ENCODE data around the gene SLC26A1.

Gene SLC26A1, protein sequence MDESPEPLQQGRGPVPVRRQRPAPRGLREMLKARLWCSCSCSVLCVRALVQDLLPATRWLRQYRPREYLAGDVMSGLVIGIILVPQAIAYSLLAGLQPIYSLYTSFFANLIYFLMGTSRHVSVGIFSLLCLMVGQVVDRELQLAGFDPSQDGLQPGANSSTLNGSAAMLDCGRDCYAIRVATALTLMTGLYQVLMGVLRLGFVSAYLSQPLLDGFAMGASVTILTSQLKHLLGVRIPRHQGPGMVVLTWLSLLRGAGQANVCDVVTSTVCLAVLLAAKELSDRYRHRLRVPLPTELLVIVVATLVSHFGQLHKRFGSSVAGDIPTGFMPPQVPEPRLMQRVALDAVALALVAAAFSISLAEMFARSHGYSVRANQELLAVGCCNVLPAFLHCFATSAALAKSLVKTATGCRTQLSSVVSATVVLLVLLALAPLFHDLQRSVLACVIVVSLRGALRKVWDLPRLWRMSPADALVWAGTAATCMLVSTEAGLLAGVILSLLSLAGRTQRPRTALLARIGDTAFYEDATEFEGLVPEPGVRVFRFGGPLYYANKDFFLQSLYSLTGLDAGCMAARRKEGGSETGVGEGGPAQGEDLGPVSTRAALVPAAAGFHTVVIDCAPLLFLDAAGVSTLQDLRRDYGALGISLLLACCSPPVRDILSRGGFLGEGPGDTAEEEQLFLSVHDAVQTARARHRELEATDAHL

DNA sequence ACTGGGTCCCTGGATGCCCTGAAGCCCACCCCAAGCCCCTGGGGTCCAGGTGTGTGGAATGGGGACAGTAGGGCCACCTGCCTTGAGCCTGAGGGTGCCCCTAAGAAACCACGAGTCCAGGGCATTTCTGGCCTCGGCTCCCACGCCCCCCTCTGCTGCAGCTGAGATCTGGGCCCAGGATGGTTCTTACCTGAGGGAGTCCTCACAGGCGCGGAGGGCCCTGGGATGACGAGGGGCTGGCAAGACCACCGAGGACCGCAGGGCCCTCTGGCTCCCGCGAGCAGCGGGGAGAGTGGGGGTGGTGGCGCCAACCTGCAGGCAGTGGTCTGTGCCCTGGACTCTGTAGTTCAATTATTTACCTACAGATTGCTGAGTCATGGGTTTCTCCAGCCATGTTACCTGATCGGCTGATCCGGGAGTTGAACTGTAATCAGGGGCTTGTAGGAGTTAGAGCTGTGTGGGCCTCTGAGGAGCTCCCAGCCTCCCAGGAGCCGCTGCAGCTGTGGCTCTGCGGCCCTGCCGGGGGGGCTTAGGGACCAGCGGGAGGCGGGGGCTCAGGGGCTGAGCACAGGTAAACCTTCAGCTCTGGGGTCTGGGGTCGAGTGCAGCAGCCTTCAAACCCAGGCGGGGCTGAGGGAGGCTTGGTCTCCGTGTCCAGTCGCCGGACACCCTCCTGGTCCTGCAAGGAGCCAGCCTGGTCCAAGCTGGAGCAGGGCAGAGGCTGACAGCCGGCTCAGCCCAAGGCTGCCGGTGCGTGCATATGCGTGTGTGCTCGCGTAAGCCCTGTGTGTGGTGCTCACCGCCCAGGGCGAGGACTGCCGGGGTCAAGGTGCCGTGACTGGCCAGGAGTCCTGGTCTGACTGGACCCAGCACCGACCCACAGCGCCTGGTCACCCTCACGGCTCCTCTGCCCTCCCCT lies at the start of gene SLC26A1:
SLC26A1 (minus strand) TSS at position 294 of the 919 bp plus-strand sequence. CDS start 1,701 bp downstream, outside the sequence.
- peaks cover 33 to 39% (median 34%) of the 10 kb centered on the region in 11 experiments for H3K27me3 ChIP-seq
- peaks cover 6 to 22% (median 18%) of the 10 kb centered on the region in 10 experiments; a peak in 18 of 20 replicates for H3K4me1 ChIP-seq
- H3K4me2 ChIP-seq, result no peak within 1 kb of the TSS
- H4K20me1 ChIP-seq, result peaks cover 19 to 96% (median 86%) of the 10 kb centered on the region in 11 experiments; a peak in 21 of 22 replicates
- peaks cover 0 to 31% (median 25%) of the 10 kb centered on the region in 11 experiments; a peak in 17 of 22 replicates for H3K36me3 ChIP-seq
- no peak for TF ChIP-seq Cebpa-rat (IDR thresholded peaks at IDR 0.05)
- H3K27ac ChIP-seq, result no peak within 1 kb of the TSS
- no peak within 1 kb of the TSS for H3K4me3 ChIP-seq
- peak within 1 kb of the TSS in 1 of 11 experiments; percentile 31; a peak in 1 of 22 replicates for H3K9ac ChIP-seq
- H3K9me3 ChIP-seq (replicated peaks in 1 of 11), result no peaks in the 10 kb centered on the region

DNA sequence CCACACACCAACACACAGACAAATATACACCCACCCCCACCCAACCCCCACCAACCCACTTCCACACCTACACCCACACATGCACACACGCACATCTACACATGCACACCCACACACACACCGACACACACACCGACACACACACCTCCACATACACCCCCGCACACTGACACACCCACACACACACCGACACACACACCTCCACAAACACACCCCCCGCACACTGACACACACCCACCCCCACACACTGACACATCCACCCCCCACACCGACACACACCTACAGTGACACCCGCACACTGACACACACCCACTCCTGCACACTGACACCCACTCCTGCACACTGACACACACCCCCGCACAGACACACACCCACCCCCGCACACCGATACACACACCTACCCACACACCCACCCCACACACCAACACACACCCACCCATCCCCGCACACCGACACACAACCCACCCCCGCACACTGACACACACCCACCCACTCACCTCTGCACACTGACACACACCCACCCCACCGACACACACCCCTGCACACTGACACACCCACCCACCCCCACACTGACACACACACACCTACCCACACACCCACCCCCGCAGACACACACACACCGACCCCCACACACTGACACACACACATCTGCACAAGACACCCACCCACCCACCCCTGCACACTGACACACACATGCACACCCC lies 49.3 kb upstream of the SLC26A1 start:
- peak overlapping the region in 2 of 11 experiments; percentile 75; a peak in 4 of 22 replicates for H3K4me2 ChIP-seq
- H3K36me3 ChIP-seq, result no peaks in the 10 kb centered on the region
- H4K20me1 ChIP-seq, result peaks cover 0 to 14% (median 0%) of the 10 kb centered on the region in 11 experiments; a peak in 6 of 22 replicates
- H3K9ac ChIP-seq, result no peak overlapping the region
- peaks cover 11 to 51% (median 34%) of the 10 kb centered on the region in 10 experiments for H3K4me1 ChIP-seq
- TF ChIP-seq Cebpa-rat (IDR thresholded peaks at IDR 0.05), result no peak
- no peaks in the 10 kb centered on the region for H3K9me3 ChIP-seq (replicated peaks in 1 of 11)
- H3K27ac ChIP-seq, result no peak overlapping the region
- H3K4me3 ChIP-seq, result no peak overlapping the region
- H3K27me3 ChIP-seq, result peaks cover 43 to 65% (median 55%) of the 10 kb centered on the region in 11 experiments

DNA sequence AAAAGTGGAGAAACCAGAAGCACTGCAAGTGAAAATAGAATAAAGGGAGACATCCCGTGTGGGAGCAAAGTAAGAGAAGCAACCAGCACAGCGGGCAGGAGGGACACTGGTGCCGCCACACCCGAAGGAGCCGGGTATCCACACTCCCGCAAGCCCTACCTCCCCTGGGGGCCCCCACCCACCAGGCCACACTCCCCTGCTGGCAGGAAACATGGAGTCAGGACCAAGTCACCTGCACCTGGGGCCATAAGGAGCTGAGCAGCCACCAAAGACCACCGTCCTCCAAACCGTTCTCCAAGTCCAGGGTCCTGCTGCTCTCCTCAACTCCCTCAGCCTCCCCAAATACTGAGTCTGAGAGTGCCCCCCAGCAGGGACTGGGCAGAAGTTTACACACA lies 48.7 kb upstream of the SLC26A1 start:
- no peak for TF ChIP-seq Cebpa-rat (IDR thresholded peaks at IDR 0.05)
- peak overlapping the region in 1 of 11 experiments; percentile 26; a peak in 2 of 22 replicates for H3K9ac ChIP-seq
- peak overlapping the region; percentile 14 to 75 (median 63) for H3K4me2 ChIP-seq
- no peak overlapping the region for H3K4me3 ChIP-seq
- peaks cover 0 to 14% (median 0%) of the 10 kb centered on the region in 11 experiments; a peak in 6 of 22 replicates for H4K20me1 ChIP-seq
- peaks cover 11 to 45% (median 29%) of the 10 kb centered on the region in 10 experiments for H3K4me1 ChIP-seq
- peaks cover 37 to 59% (median 50%) of the 10 kb centered on the region in 11 experiments for H3K27me3 ChIP-seq
- H3K36me3 ChIP-seq, result no peaks in the 10 kb centered on the region
- no peak overlapping the region for H3K27ac ChIP-seq
- H3K9me3 ChIP-seq (replicated peaks in 1 of 11), result no peaks in the 10 kb centered on the region

DNA sequence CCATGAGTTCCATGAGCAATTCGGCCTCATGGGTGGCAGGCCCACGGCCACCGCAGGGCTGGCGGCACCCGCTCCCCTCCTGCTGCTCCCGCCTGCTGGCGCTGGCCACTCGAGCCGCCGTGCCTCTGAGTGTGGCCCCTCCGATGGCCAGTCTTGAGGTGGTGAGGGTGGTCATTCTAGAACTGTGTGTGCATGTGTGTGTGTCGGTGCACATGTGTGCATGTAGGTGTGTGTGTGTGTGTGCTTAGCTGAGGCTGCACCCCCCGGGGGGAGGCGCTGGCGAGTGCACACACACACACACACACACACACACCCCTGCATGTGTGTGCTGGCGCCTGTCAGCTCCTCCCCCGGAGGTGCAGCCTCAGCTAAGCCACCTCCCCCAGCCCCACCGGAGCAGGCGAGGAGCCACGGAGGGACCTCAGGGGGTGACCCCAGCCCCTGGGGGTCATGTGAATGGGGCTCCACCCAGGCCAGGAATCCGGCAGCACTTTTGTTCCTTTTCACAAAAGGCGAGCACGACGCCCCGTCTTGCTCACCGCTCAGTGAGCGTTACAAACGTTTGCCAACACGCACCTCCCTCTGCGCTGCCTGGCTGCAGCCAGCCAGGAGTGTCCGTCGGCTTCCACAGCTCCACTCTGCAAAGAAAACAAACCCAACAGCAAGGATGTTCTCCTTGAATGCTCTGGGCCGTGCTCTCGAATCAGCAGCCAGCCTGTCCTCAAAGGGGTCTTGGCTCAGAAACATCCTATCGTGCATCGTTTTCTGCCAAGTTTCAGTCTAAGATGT lies 48.1 kb upstream of the SLC26A1 start:
- H3K36me3 ChIP-seq, result no peaks in the 10 kb centered on the region
- no peaks in the 10 kb centered on the region for H3K9me3 ChIP-seq (replicated peaks in 1 of 11)
- no peak for TF ChIP-seq Cebpa-rat (IDR thresholded peaks at IDR 0.05)
- H3K4me1 ChIP-seq, result peaks cover 11 to 44% (median 29%) of the 10 kb centered on the region in 10 experiments
- H3K27me3 ChIP-seq, result peaks cover 36 to 53% (median 46%) of the 10 kb centered on the region in 11 experiments
- H3K27ac ChIP-seq, result no peak overlapping the region
- H3K9ac ChIP-seq, result peak overlapping the region in 4 of 11 experiments; percentile 13 to 56 (median 20); a peak in 3 of 22 replicates
- no peak overlapping the region for H3K4me3 ChIP-seq
- H3K4me2 ChIP-seq, result peak overlapping the region; percentile 14 to 75 (median 63)
- peaks cover 0 to 14% (median 0%) of the 10 kb centered on the region in 11 experiments; a peak in 6 of 22 replicates for H4K20me1 ChIP-seq

DNA sequence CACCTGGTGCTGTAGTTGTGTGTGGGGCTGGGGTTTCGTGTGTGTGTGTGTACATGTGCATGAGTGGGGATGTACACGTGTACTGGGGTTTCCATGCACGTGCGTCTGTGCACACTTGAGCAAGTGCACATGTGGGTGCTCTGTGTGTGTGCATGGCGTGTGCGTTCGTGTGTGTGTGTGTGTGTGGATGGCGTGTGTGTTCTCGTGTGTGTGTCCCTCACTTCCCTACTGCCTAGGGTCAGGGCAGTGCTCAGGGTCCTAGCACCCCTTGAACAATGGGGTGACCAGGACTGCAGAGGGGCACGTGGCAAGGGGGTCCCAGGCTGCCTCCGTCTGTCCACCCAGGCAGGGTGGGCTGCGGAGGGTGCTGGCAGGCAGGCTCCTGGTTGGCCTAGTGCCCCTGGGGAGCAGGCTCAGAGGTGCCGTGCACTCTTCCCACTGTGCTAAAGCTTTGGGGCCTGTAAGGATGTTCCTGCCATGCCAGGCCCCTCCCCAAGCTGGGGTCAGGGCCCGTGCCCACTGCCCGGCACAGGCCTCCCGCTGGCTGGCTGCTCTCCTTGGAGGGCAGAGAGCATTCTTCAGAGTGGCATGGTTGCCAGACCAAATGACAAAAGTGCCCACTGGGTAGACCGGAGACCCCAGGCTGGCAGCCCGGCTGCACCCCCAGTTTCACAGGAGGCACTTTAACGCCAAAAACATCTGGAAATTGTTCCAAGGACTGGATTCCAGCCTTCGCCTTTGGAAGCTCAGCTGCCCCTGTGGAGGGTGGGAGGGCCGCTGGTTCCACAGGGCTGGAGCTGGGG lies 47.3 kb upstream of the SLC26A1 start:
- H3K27me3 ChIP-seq, result peaks cover 33 to 48% (median 44%) of the 10 kb centered on the region in 11 experiments
- TF ChIP-seq Cebpa-rat (IDR thresholded peaks at IDR 0.05), result no peak
- peaks cover 11 to 44% (median 29%) of the 10 kb centered on the region in 10 experiments for H3K4me1 ChIP-seq
- H4K20me1 ChIP-seq, result peaks cover 0 to 14% (median 0%) of the 10 kb centered on the region in 11 experiments; a peak in 6 of 22 replicates
- no peak overlapping the region for H3K4me3 ChIP-seq
- no peaks in the 10 kb centered on the region for H3K9me3 ChIP-seq (replicated peaks in 1 of 11)
- no peak overlapping the region for H3K9ac ChIP-seq
- H3K36me3 ChIP-seq, result no peaks in the 10 kb centered on the region
- no peak overlapping the region for H3K27ac ChIP-seq
- H3K4me2 ChIP-seq, result peak overlapping the region; percentile 14 to 75 (median 63); a peak in 12 of 22 replicates

DNA sequence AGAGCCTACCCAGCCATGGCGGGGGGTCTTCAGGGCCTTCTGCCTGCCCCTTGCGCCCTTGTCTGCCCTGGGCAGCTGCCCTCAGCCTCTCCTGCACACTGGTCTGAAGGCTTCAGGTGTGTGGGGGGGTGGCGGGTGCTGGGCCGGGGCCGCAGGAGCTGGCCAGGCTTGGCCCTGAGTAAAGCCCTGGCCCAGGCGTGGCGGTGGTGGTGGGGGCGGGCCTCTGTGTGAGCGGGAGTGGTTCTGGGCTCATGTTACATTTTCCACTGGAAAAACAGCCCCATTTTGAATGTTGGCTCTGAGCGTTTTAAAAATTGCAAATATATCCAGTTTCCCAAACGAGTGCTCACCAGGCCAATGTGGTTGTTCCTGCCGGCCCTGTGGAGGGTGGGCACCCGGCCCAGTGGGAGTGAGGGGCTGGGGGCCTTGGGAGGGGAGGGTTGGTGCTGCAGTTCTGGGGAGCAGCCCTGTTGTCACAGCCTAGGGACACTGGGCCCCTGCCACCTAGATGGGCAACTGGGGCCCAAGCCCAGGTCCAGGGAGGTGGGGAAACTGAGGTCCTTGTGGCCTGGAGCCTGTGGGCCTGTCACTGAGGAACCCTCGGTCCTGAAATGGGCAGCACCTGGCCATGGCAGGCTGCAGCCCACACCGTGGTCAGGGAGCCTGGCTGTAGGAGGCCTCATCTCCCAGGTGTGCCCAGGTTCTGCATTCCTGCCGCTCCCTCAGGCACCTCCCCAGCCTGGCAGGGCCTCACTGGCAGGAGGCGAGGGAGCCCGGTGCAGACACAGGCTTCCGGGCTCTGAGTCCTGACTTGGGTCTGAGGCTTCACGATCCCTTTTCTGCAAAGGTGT lies 46.5 kb upstream of the SLC26A1 start:
- Histone ChIP-seq H3K4me2 (no peak overlapping the region), H3K27ac (no peak overlapping the region), H3K4me3 (no peak overlapping the region), H3K9ac (no peak overlapping the region), H3K4me1 (peaks cover 11 to 35% (median 28%) of the 10 kb centered on the region in 10 experiments), H4K20me1 (peaks cover 0 to 14% (median 0%) of the 10 kb centered on the region in 11 experiments; a peak in 6 of 22 replicates), H3K36me3 (no peaks in the 10 kb centered on the region), H3K27me3 (peaks cover 25 to 40% (median 36%) of the 10 kb centered on the region in 11 experiments), H3K9me3 (replicated peaks in 1 of 11) (no peaks in the 10 kb centered on the region)
- TF ChIP-seq Cebpa-rat (IDR thresholded peaks at IDR 0.05), result no peak

Data from BLaER1 treated with 17β-estradiol and CSF1 and Interleukin-3, amounts not matched to agents 10 nM and 100 nM (cell line).